SW 1271 (cell line): ENCODE measurements around the gene DAP3.

Source experiments
- DNase-seq, 2 experiments: peaks; one replicate each; lab custom pipeline; 2025; lab: John Stamatoyannopoulos, UW

Gene DAP3

GRCh38 chr1:155776414-155776813, 87.5 kb downstream of the DAP3 start:
- no peak for DNase-seq

GRCh38 chr1:155777582-155777981, 88.7 kb downstream of the DAP3 start:
- no peak for DNase-seq
